Fibroblast of lung (primary cell): ENCODE measurements around the gene DMWD. TPM values are rescaled to one million over a fixed set of nuclear protein-coding genes. Genes with fewer than 3 reads are reported as not detected.
A peak's percentile ranks its signal among the peaks of the same experiment; 100 is the strongest.
"Not testable (repeated sequence)": the region's sequence is repeated elsewhere in the genome, so short reads cannot be mapped to it uniquely, and the experiment has no call there.

Experiments used
- DNase-seq, 2 donors: peaks; one replicate each; pipeline versions ENCODE4 v3.0.0 to v3.0.0-alpha.2; 2010; ENCODE audit warnings: low read depth in 2 of 2
- H2AFZ ChIP-seq: 2 replicates; pipeline ENCODE4 v1.5.1; 2012; ENCODE audit warnings: low read length, control low read depth, inconsistent platforms
- H3K27ac ChIP-seq: 2 replicates; pipeline ENCODE4 v1.5.1; 2011; ENCODE audit warnings: low read length, control low read depth; ENCODE audit not compliant: insufficient read depth
- H3K27me3 ChIP-seq: 2 replicates; pipeline ENCODE4 v1.5.1; 2011; ENCODE audit warnings: mild to moderate bottlenecking, low read length; ENCODE audit not compliant: control insufficient read depth, insufficient read depth
- H3K36me3 ChIP-seq: 2 replicates; pipeline ENCODE4 v1.5.1; 2011; ENCODE audit warnings: low read length; ENCODE audit not compliant: control insufficient read depth, insufficient read depth
- H3K4me1 ChIP-seq: 2 replicates; pipeline ENCODE4 v1.5.1; 2011; ENCODE audit warnings: low read length; ENCODE audit not compliant: control insufficient read depth, insufficient read depth; ENCODE audit errors: extremely low read depth
- H3K4me2 ChIP-seq: 2 replicates; pipeline ENCODE4 v1.5.1; 2011; ENCODE audit warnings: low read length, control low read depth; ENCODE audit not compliant: insufficient read depth; ENCODE audit errors: extremely low read depth
- H3K4me3 ChIP-seq, 4 experiments: fragments of 200-600 bp in 1 of 4; sonication (generic) in 1 of 4; replicated peaks in 1 of 4; 2 replicates each; pipeline ENCODE4 v1.5.1; 2011 to 2016; ENCODE audit warnings: low read length in 4 of 4, low read depth in 3 of 4, mild to moderate bottlenecking in 3 of 4, control low read depth in 2 of 4, inconsistent platforms in 1 of 4, mixed read lengths in 1 of 4; ENCODE audit not compliant: insufficient read depth in 1 of 4; ENCODE audit errors: control extremely low read depth in 1 of 4
- H3K79me2 ChIP-seq: 2 replicates; pipeline ENCODE4 v1.5.1; 2012; ENCODE audit warnings: mild to moderate bottlenecking, low read length, inconsistent platforms; ENCODE audit not compliant: control insufficient read depth, insufficient read depth
- H3K9ac ChIP-seq: 2 replicates; pipeline ENCODE4 v1.5.1; 2011; ENCODE audit warnings: mild to moderate bottlenecking, low read length, control low read depth; ENCODE audit not compliant: insufficient read depth
- H3K9me3 ChIP-seq: 2 replicates; pipeline ENCODE4 v1.5.1; 2012; ENCODE audit warnings: low read depth, low read length; ENCODE audit not compliant: control insufficient read depth, insufficient read depth
- H4K20me1 ChIP-seq: 2 replicates; pipeline ENCODE4 v1.5.1; 2011; ENCODE audit warnings: low read length; ENCODE audit not compliant: control insufficient read depth, insufficient read depth; ENCODE audit errors: extremely low read depth
- CTCF ChIP-seq, 2 donors: IDR thresholded peaks in 1 of 2; conservative IDR thresholded peaks in 1 of 2; 1 replicate in 1 of 2; 2 replicates in 1 of 2; pipeline ENCODE4 v1.5.1; 2011 to 2012; ENCODE audit warnings: low read length in 2 of 2, control low read depth in 1 of 2, inconsistent platforms in 1 of 2, low read depth in 1 of 2, mild to moderate bottlenecking in 1 of 2
- EZH2 ChIP-seq: IDR thresholded peaks from 2 replicates; pipeline ENCODE4 v1.5.1; 2012; ENCODE audit warnings: low read length, control low read depth, mild to moderate bottlenecking; ENCODE audit errors: missing control alignments
- polyA plus RNA-seq, 2 donors: library from polyadenylated mRNA; depleted of rRNA in 1 of 2; stranded (reverse) in 1 of 2; unstranded in 1 of 2; fragments of >200 nt; gene quantifications; 2 replicates each; pipeline ENCODE4 v1.2.1, GENCODE V29; 2011 to 2012; ENCODE audit warnings: missing spikeins in 1 of 2
- total RNA-seq: library from RNA; depleted of rRNA; stranded (reverse); fragments of >200 nt; gene quantifications from 2 replicates; pipeline ENCODE4 v1.2.1, GENCODE V29; 2014

The DMWD gene
- total and polyA plus RNA-seq, 2 donors (not counting 1 experiment from before 2014, with no cell fraction given) = 18.1 to 33.5 TPM

- Histone ChIP-seq H3K79me2 (no peaks in the 10 kb centered on the region), H3K27me3 (no peaks in the 10 kb centered on the region), H4K20me1 (no peaks in the 10 kb centered on the region), H3K4me3 (no peak overlapping the region), H3K27ac (no peak overlapping the region), H2AFZ (no peak overlapping the region), H3K4me2 (no peak overlapping the region), H3K9ac (no peak overlapping the region), H3K4me1 (peaks cover 9% of the 10 kb centered on the region), H3K9me3 (no peaks in the 10 kb centered on the region), H3K36me3 (no peaks in the 10 kb centered on the region)
- TF ChIP-seq CTCF (conservative IDR thresholded peaks at IDR 0.05 in 1 of 2, IDR thresholded peaks at IDR 0.05 in 1 of 2; ENCODE audit: low read depth in 1 of 2, low read length in 2 of 2) (no peak), EZH2 (no peak)
- DNase-seq = no peak
Measured at GRCh38 chr19:45804140-45804958, 11.7 kb upstream of the DMWD start.

- H3K79me2 ChIP-seq = no peaks in the 10 kb centered on the region
- H3K27me3 ChIP-seq = no peaks in the 10 kb centered on the region
- no peak for DNase-seq
- no peak overlapping the region for H3K9ac ChIP-seq
- no peaks in the 10 kb centered on the region for H3K9me3 ChIP-seq
- no peak overlapping the region for H3K4me3 ChIP-seq
- H3K27ac ChIP-seq = no peak overlapping the region
- H2AFZ ChIP-seq = no peak overlapping the region
- no peak for TF ChIP-seq CTCF (conservative IDR thresholded peaks at IDR 0.05 in 1 of 2, IDR thresholded peaks at IDR 0.05 in 1 of 2; ENCODE audit: low read depth in 1 of 2, low read length in 2 of 2)
- TF ChIP-seq EZH2 = no peak
- peaks cover 9% of the 10 kb centered on the region for H3K4me1 ChIP-seq
- no peak overlapping the region for H3K4me2 ChIP-seq
- H4K20me1 ChIP-seq = no peaks in the 10 kb centered on the region
- H3K36me3 ChIP-seq = no peaks in the 10 kb centered on the region
Measured at GRCh38 chr19:45801603-45802175, 9.0 kb upstream of the DMWD start.

- Histone ChIP-seq H3K9ac (no peak overlapping the region), H3K4me1 (peaks cover 5% of the 10 kb centered on the region), H2AFZ (no peak overlapping the region), H3K27me3 (no peaks in the 10 kb centered on the region), H4K20me1 (no peaks in the 10 kb centered on the region), H3K9me3 (no peaks in the 10 kb centered on the region), H3K27ac (no peak overlapping the region), H3K4me3 (no peak overlapping the region), H3K79me2 (no peaks in the 10 kb centered on the region), H3K36me3 (no peaks in the 10 kb centered on the region), H3K4me2 (no peak overlapping the region)
- DNase-seq = peak; percentile 36 to 64
- no peak for TF ChIP-seq CTCF (conservative IDR thresholded peaks at IDR 0.05 in 1 of 2, IDR thresholded peaks at IDR 0.05 in 1 of 2; ENCODE audit: low read depth in 1 of 2, low read length in 2 of 2)
Measured at GRCh38 chr19:45800070-45800553, 7.5 kb upstream of the DMWD start.

- not testable (repeated sequence) for H3K79me2 ChIP-seq, H3K36me3 ChIP-seq, H3K9me3 ChIP-seq, DNase-seq, H3K9ac ChIP-seq, H2AFZ ChIP-seq, H3K4me1 ChIP-seq, H3K27ac ChIP-seq, H3K4me3 ChIP-seq, H4K20me1 ChIP-seq, H3K27me3 ChIP-seq, H3K4me2 ChIP-seq
Measured at GRCh38 chr19:45799541-45799940, 6.9 kb upstream of the DMWD start.
